ENCODE results near the gene IFNGR2.

The IFNGR2 gene

DNA sequence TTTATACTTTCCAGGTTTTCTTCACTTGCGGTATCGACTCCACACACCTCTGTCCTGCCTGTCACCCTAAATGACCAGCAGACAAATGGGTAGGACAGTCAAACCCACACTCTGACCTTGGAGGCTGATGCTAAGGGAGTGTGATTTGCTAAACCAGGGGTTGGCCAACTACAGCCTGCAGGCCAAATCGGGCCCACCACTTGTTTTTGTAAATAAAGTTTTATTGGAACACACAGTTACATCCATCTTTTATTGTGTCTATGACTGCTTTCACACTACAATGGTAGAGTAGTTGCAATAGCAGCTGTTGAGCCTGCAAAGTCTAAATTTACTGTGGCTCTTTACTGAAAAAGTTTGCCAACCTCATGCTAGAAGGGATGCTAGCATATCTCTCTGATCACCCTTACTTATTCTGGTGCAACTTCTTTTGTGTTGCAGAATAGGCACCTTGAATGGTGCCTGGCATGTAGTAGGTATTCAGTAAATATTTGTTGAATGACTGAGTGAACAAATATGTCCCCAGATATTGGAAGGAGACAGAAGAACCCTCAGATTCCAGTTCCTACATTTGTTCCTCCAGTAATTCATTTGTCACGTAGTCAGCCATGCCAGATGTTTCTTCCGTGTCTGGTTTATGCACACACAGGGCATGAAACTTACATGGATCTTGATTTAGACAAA lies 18.6 kb downstream of the IFNGR2 start:
- peaks cover 16% of the 10 kb centered on the region for H4K20me1 ChIP-seq (ENCODE audit: insufficient read depth, low read length)
- peaks cover 78% of the 10 kb centered on the region for H3K36me3 ChIP-seq (ENCODE audit: insufficient read depth, low read length)
- DNase-seq, result no peak

GRCh38 chr21:33424214-33424613 lies 21.0 kb downstream of the IFNGR2 start:
- peaks cover 83% of the 10 kb centered on the region for H3K36me3 ChIP-seq (ENCODE audit: insufficient read depth, low read length)
- H3K27me3 ChIP-seq (ENCODE audit: insufficient read depth, low read length, poor library complexity), result no peaks in the 10 kb centered on the region
- TF ChIP-seq EZH2 (IDR thresholded peaks at IDR 0.05; ENCODE audit: borderline replicate concordance, low read depth, low read length, severe bottlenecking) (no peak), CTCF (IDR thresholded peaks at IDR 0.05; ENCODE audit: borderline replicate concordance, extremely low read depth, low read length, poor library complexity, severe bottlenecking) (no peak)
- peaks cover 10% of the 10 kb centered on the region; the same call in 1 of the 2 replicates for H3K79me2 ChIP-seq (ENCODE audit: insufficient read depth, low read length)
- no peak overlapping the region for H3K9ac ChIP-seq (ENCODE audit: low read depth, low read length)
- H3K4me3 ChIP-seq (ENCODE audit: low read depth in 1 of 2, low read length in 2 of 2), result no peak overlapping the region
- H3K27ac ChIP-seq (ENCODE audit: low read length), result no peak overlapping the region
- ATAC-seq (ENCODE audit: insufficient read depth, low read depth), result no peak
- no peak for DNase-seq
- peaks cover 14% of the 10 kb centered on the region for H4K20me1 ChIP-seq (ENCODE audit: insufficient read depth, low read length)
- no peaks in the 10 kb centered on the region for H3K9me3 ChIP-seq (ENCODE audit: insufficient read depth, low read length, severe bottlenecking)
- H3K4me2 ChIP-seq (ENCODE audit: insufficient read depth, low read length), result no peak overlapping the region
- no peak overlapping the region for H2AFZ ChIP-seq (ENCODE audit: low read depth, low read length)
- H3K4me1 ChIP-seq (ENCODE audit: insufficient read depth, low read length), result no peaks in the 10 kb centered on the region

More for the DNA sequence above, 18.6 kb downstream of the IFNGR2 start:
- no peak overlapping the region for H3K4me2 ChIP-seq (ENCODE audit: insufficient read depth, low read length)
- H3K9me3 ChIP-seq (ENCODE audit: insufficient read depth, low read length, severe bottlenecking), result no peaks in the 10 kb centered on the region
- H3K79me2 ChIP-seq (ENCODE audit: insufficient read depth, low read length), result peaks cover 18% of the 10 kb centered on the region
- ATAC-seq (ENCODE audit: insufficient read depth, low read depth), result no peak
- H3K4me3 ChIP-seq (ENCODE audit: low read depth in 1 of 2, low read length in 2 of 2), result no peak overlapping the region
- no peaks in the 10 kb centered on the region for H3K4me1 ChIP-seq (ENCODE audit: insufficient read depth, low read length)
- H3K27me3 ChIP-seq (ENCODE audit: insufficient read depth, low read length, poor library complexity), result no peaks in the 10 kb centered on the region
- no peak overlapping the region for H2AFZ ChIP-seq (ENCODE audit: low read depth, low read length)
- TF ChIP-seq EZH2 (IDR thresholded peaks at IDR 0.05; ENCODE audit: borderline replicate concordance, low read depth, low read length, severe bottlenecking) (no peak), CTCF (IDR thresholded peaks at IDR 0.05; ENCODE audit: borderline replicate concordance, extremely low read depth, low read length, poor library complexity, severe bottlenecking) (no peak)
- no peak overlapping the region for H3K9ac ChIP-seq (ENCODE audit: low read depth, low read length)
- no peak overlapping the region for H3K27ac ChIP-seq (ENCODE audit: low read length)

DNA sequence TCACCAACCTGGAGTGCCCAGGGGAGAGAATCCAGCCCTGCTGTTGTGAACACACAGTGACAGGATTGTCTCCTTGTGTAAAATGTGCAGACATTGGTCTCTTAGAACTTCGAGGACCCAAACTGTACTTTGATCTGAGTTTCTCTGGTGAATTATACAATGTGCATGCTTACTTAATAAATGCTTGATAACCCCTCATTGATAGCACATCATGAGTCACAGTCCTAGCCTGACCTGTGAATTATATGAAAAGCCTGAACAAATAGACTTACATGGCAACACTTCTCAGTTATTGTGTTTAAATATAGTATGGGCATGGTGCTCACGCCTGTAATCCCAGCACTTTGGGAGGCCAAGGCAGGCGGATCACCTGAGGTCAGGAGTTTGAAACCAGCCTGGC lies 22.6 kb downstream of the IFNGR2 start:
- Histone ChIP-seq H3K36me3 (ENCODE audit: insufficient read depth, low read length) (peaks cover 81% of the 10 kb centered on the region), H3K79me2 (ENCODE audit: insufficient read depth, low read length) (0 out of 2 replicates have a peak, but pooled peaks cover 3% of the 10 kb centered on the region), H3K9me3 (ENCODE audit: insufficient read depth, low read length, severe bottlenecking) (no peaks in the 10 kb centered on the region), H4K20me1 (ENCODE audit: insufficient read depth, low read length) (peaks cover 10% of the 10 kb centered on the region), H3K27ac (ENCODE audit: low read length) (0 out of 2 replicates have a peak overlapping the region, but pooled peaks have one; percentile 5), H3K27me3 (ENCODE audit: insufficient read depth, low read length, poor library complexity) (no peaks in the 10 kb centered on the region), H3K4me2 (ENCODE audit: insufficient read depth, low read length) (no peak overlapping the region), H3K4me3 (ENCODE audit: low read depth in 1 of 2, low read length in 2 of 2) (no peak overlapping the region), H2AFZ (ENCODE audit: low read depth, low read length) (no peak overlapping the region), H3K9ac (ENCODE audit: low read depth, low read length) (no peak overlapping the region), H3K4me1 (ENCODE audit: insufficient read depth, low read length) (no peaks in the 10 kb centered on the region)
- TF ChIP-seq EZH2 (IDR thresholded peaks at IDR 0.05; ENCODE audit: borderline replicate concordance, low read depth, low read length, severe bottlenecking) (no peak), CTCF (IDR thresholded peaks at IDR 0.05; ENCODE audit: borderline replicate concordance, extremely low read depth, low read length, poor library complexity, severe bottlenecking) (no peak)
- no peak for DNase-seq
- ATAC-seq (ENCODE audit: insufficient read depth, low read depth), result no peak

Data from DND-41 (cell line).